Fibroblast of villous mesenchyme (primary cell): ENCODE results near the gene RASSF3. TPM values are rescaled to one million over a fixed set of nuclear protein-coding genes. Genes with fewer than 3 reads are reported as not detected.

Source experiments
- DNase-seq: peaks from one replicate; pipeline ENCODE4 v3.0.0-alpha.2; 2010; ENCODE audit warnings: low read depth
- H3K4me3 ChIP-seq: 2 replicates; pipeline ENCODE4 v1.5.1; 2011; ENCODE audit warnings: low read depth, mild to moderate bottlenecking, low read length
- total RNA-seq: library from RNA; depleted of rRNA; stranded (reverse); fragments of >200 nt; gene quantifications from 2 replicates; pipeline ENCODE4 v1.2.3, GENCODE V29; 2012
- TF ChIP-seq, protein P1 (sequence below): IDR thresholded peaks from 2 replicates; pipeline ENCODE4 v1.5.1; 2012; ENCODE audit warnings: low read depth, mild to moderate bottlenecking, low read length; ENCODE audit not compliant: insufficient read depth

The RASSF3 gene, protein sequence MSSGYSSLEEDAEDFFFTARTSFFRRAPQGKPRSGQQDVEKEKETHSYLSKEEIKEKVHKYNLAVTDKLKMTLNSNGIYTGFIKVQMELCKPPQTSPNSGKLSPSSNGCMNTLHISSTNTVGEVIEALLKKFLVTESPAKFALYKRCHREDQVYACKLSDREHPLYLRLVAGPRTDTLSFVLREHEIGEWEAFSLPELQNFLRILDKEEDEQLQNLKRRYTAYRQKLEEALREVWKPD
- total RNA-seq, result 20.3 and 31.1 TPM in 2 replicates

DNA sequence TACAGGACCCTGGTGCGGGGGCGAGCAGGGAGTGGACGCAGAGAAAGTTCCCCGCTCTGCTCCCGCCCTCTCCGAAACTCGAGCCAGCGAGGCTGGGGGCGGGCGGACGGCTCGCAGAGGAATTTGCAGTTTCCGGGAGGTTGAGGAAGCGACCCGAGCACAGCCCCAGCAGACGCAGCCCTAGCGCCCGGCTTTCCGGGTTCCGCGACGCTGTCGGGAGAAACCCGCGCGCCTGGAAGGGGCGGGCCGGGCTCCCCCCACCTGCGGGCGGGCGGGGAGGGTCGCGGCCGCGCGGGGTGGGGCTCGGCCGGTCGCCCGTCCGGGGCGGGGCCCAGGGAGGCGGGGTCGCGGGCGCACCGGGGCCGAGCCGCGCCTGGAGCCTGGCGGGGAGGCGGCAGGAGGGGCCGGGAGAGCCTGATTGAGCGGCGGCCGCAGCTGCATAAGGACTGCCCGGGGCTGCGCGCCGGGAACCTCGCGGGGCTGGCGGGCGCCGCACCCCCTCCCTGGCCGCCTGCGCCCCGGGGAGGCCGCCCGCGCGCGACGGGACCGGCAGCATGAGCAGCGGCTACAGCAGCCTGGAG, at the start of gene RASSF3:
Gene RASSF3 (plus strand): TSS at position 417 of the 581 bp plus-strand sequence. CDS start 138 bp downstream, at position 555.
- peak within 1 kb of the TSS; percentile 91 for H3K4me3 ChIP-seq
- peak; percentile 81 for DNase-seq
- TF ChIP-seq, protein P1, sequence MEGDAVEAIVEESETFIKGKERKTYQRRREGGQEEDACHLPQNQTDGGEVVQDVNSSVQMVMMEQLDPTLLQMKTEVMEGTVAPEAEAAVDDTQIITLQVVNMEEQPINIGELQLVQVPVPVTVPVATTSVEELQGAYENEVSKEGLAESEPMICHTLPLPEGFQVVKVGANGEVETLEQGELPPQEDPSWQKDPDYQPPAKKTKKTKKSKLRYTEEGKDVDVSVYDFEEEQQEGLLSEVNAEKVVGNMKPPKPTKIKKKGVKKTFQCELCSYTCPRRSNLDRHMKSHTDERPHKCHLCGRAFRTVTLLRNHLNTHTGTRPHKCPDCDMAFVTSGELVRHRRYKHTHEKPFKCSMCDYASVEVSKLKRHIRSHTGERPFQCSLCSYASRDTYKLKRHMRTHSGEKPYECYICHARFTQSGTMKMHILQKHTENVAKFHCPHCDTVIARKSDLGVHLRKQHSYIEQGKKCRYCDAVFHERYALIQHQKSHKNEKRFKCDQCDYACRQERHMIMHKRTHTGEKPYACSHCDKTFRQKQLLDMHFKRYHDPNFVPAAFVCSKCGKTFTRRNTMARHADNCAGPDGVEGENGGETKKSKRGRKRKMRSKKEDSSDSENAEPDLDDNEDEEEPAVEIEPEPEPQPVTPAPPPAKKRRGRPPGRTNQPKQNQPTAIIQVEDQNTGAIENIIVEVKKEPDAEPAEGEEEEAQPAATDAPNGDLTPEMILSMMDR, result no peak

DNA sequence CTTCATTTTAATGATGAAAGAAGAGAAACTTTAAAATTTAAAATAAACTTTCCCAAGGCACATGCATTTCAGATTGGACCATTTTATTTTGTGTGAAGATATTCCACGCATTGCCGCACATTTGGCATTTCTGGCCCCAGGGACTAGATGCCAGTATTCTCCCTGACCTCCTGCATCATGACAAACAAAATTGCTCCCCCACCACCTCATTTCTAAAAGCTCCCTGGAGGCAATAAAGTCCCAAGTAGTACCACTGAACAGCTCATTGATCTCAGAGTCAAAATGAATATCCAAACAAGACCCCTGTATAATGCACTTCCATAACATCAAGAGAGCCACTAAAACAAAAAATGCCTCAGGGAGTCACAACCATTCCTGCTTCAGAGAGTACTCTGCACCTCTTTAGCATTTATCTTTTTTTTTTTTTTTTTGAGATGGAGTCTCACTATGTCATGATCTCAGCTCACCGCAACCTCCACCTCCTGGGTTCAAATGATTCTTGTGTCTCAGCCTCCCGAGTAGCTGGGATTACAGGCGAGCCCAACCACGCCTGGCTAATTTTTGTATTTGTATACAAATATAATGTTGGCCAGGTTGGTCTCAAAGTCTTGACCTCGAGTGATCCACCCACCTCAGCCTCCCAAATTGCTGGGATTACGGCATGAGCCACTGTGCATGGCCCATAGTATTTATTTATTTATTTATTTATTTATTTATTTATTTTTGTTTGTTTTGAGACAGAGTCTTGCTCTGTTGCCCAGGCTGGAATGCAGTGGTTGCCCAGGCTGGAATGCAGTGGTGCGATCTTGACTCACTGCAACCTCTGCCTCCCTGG, 48.8 kb upstream of the RASSF3 start:
- TF ChIP-seq, protein P1, result no peak
- no peak overlapping the region for H3K4me3 ChIP-seq
- no peak for DNase-seq

DNA sequence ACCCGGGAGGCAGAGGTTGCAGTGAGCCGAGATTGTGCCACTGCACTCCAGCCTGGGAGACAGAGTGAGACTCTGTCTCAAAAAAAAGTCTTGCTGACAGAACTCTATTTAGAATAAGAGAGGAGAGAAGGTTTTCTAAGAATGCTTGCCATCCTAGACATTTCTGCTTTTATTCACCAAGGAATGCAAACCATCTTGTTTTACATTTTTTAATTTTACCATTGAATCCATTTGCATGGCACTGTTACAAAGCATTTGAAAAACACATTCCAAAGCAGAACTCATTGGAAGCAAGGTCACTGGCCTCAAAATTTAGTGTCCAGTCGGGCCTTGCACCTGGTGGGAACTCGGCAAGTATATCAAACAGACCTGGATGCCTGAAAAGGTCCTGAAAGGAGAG, 44.2 kb upstream of the RASSF3 start:
- H3K4me3 ChIP-seq, result no peak overlapping the region
- DNase-seq, result no peak
- TF ChIP-seq, protein P1, result no peak

DNA sequence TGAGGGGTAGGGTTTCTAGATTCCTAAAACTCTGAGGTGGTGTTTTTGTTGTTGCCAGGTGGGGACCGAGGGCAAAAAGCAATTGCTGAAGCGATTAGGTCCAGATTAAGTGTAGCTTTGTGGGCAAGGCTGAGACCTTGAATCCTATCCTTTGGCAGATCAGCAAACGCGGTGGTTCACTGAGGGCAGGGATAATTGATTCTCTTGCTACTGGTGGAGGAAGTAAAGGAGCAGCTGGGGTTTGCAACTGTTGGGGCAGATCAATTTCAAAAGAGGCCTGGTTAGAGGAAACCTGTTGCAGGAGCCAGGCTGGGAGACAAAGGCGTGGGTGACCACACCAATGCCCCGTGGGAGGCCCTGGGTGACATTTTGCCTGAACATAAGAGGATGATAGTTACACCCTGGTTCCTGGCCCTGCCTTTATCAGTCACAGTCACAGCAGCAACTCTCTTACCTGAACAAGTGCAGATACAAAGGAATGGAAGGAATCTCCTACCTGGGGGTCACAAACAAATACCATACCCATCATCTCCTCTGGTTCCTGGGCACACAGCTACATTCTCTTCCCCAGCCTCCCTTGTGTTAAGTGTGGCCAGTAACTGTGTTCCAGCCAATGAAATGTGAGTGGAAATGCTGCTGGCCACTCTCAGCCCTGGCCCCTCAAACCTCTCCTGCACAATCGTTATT, 43.3 kb upstream of the RASSF3 start:
- H3K4me3 ChIP-seq, result no peak overlapping the region
- DNase-seq, result no peak
- TF ChIP-seq, protein P1, result no peak

DNA sequence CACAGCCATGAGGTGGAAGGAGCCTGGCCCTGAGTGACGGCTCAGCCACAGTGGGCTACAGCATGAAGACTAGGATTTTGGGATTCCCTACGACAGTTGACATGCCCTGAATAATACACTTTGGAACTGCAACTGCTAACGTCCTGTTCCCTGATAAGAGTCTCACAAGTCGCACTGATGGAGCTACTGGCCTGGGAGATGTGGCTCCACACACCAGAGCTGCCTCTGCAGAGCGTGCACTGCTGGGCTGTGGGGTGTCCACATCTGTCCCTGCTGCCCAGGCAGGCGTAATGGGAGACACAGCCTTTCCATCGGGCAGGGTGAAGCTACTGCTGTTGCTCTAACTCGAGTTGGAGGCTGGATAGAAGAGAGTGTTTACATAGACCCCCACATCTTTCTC, 42.7 kb upstream of the RASSF3 start:
- no peak for DNase-seq
- TF ChIP-seq, protein P1, result no peak
- no peak overlapping the region for H3K4me3 ChIP-seq

DNA sequence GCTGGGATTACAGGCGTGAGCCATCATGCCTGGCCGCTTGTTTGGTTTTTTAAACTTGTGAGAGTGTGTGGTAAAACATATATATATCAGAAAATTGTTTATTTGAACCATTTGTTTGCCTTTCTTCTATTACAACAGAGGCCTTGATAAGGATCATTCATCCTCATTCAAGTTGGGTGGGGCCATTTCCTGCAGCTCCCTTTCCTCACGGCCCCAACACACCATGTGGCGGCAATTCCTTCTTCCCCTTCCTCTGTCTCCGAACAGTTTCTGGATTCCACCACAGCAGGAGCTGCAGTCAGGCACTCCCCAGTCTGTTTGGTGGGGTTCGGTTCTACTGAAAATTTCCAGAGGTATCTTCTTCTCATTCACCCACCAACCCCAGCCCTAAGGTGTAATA, 42.0 kb upstream of the RASSF3 start:
- TF ChIP-seq, protein P1, result no peak
- DNase-seq, result no peak
- H3K4me3 ChIP-seq, result no peak overlapping the region
